HepG2 (cell line): ENCODE data around the gene GAL3ST2. TPM values are rescaled to one million over a fixed set of nuclear protein-coding genes. Genes with fewer than 3 reads are reported as not detected.

Experiments used
- ATAC-seq: fragments of 200-7000 bp; cut with Tn5 transposase; 3 replicates; pipeline ENCODE4 v1.9.1; 2020; ENCODE audit warnings: mild to moderate bottlenecking, moderate library complexity
- BruUV-seq: library from RNA; stranded (reverse); fragments of 400-500 nt; replicated peaks from 2 replicates; lab custom pipeline; 2021; lab: Mats Ljungman, UMichigan
- CTCF ChIA-PET: fragments of 300-600 bp; formaldehyde crosslinking; extraction: SDS; loops from one replicate; lab custom pipeline; 2021; ENCODE audit warnings: low total read pairs, inconsistent platforms, low intra/inter-chr PET ratio; lab: Yijun Ruan, JAX
- POLR2A ChIA-PET: fragments of 350-600 bp; sonication (Branson Sonifier 250); formaldehyde crosslinking; loops from one replicate; lab custom pipeline; 2020; ENCODE audit warnings: antibody characterized with exemption, inconsistent platforms; lab: Yijun Ruan, JAX
- DNase-seq: peaks from one replicate; pipeline ENCODE4 v3.0.0-alpha.2; 2015; ENCODE audit warnings: low spot score
- FAIRE-seq: peaks from 3 replicates; lab custom pipeline; 2011; peaks lifted over from hg19 to GRCh38; lab: Jason Lieb, UNC
- H2AFZ ChIP-seq: one replicate; pipeline ENCODE4 v1.6.1; 2011; ENCODE audit warnings: low read length, inconsistent platforms
- H3K27ac ChIP-seq: fragments of 300-600 bp; 3 replicates; pipeline ENCODE4 v1.8.0; 2011; ENCODE audit warnings: mixed run types, mild to moderate bottlenecking, mixed read lengths, low read length, inconsistent platforms; ENCODE audit not compliant: insufficient read depth; ENCODE audit errors: extremely low read length
- H3K27me3 ChIP-seq, 2 experiments: fragments of 200-600 bp in 1 of 2; 2 replicates in 1 of 2; 3 replicates in 1 of 2; pipeline versions ENCODE4 v1.6.0 to v1.8.0; 2011; ENCODE audit warnings: low read length in 2 of 2, mild to moderate bottlenecking in 2 of 2, moderate library complexity in 2 of 2, inconsistent platforms in 1 of 2; ENCODE audit not compliant: insufficient read depth in 2 of 2, control insufficient read depth in 1 of 2
- H3K36me3 ChIP-seq, 2 experiments: fragments of 200-600 bp in 1 of 2; replicated peaks in 1 of 2; 2 replicates in 1 of 2; 3 replicates in 1 of 2; pipeline versions ENCODE4 v1.5.1 to v1.8.0; 2011; ENCODE audit warnings: low read length in 2 of 2, inconsistent platforms in 1 of 2; ENCODE audit not compliant: insufficient read depth in 2 of 2, control insufficient read depth in 1 of 2
- H3K4me1 ChIP-seq: 2 replicates; pipeline ENCODE4 v1.5.1; 2012; ENCODE audit warnings: low read length, inconsistent platforms; ENCODE audit not compliant: insufficient read depth
- H3K4me2 ChIP-seq: 2 replicates; pipeline ENCODE4 v1.6.0; 2011; ENCODE audit warnings: low read depth, low read length, inconsistent platforms
- H3K4me3 ChIP-seq, 3 experiments: fragments of 200-600 bp in 1 of 3; sonication (generic), shearing (Covaris generic) in 1 of 3; replicated peaks in 1 of 3; 2 replicates each; pipeline ENCODE4 v1.5.1; 2011 to 2016; ENCODE audit warnings: low read length in 3 of 3, inconsistent platforms in 2 of 3, low read depth in 2 of 3, mild to moderate bottlenecking in 2 of 3, control low read depth in 1 of 3, mixed read lengths in 1 of 3; ENCODE audit not compliant: insufficient read depth in 1 of 3
- H3K79me2 ChIP-seq: one replicate; pipeline ENCODE4 v1.6.1; 2011; ENCODE audit warnings: low read length, inconsistent platforms; ENCODE audit not compliant: insufficient read depth
- H3K9ac ChIP-seq: 2 replicates; pipeline ENCODE4 v1.6.0; 2011; ENCODE audit warnings: mild to moderate bottlenecking, low read depth, low read length, inconsistent platforms; ENCODE audit not compliant: insufficient read depth
- H3K9me3 ChIP-seq: 2 replicates; pipeline ENCODE4 v1.5.1; 2012; ENCODE audit warnings: mild to moderate bottlenecking, low read length
- H4K20me1 ChIP-seq: 2 replicates; pipeline ENCODE4 v1.6.0; 2011; ENCODE audit warnings: inconsistent platforms, mild to moderate bottlenecking, low read length, moderate library complexity; ENCODE audit not compliant: insufficient read depth
- ARNT2 ChIP-seq: sonication (generic); formaldehyde crosslinking; IDR thresholded peaks from 2 replicates; pipeline ENCODE4 v1.8.0; 2022; ENCODE audit warnings: mild to moderate bottlenecking, low read depth, missing genetic modification reagents, moderate library complexity
- CC2D1A ChIP-seq: sonication (generic); formaldehyde crosslinking; IDR thresholded peaks from 2 replicates; pipeline ENCODE4 v1.8.1; 2023; ENCODE audit warnings: mild to moderate bottlenecking, missing genetic modification reagents
- ETV5 ChIP-seq: IDR thresholded peaks from 2 replicates; pipeline ENCODE4 v1.6.1; 2018; ENCODE audit warnings: missing biosample characterization, missing genetic modification reagents, inconsistent platforms, borderline replicate concordance
- GABPB1 ChIP-seq: IDR thresholded peaks from 2 replicates; pipeline ENCODE4 v1.6.1; 2016; ENCODE audit warnings: mild to moderate bottlenecking, missing genetic modification reagents, moderate library complexity, missing compliant biosample characterization
- NFKBIZ ChIP-seq: IDR thresholded peaks from 2 replicates; pipeline ENCODE4 v1.6.1; 2018; ENCODE audit warnings: missing genetic modification reagents, missing compliant biosample characterization
- NFYB ChIP-seq: sonication (generic); formaldehyde crosslinking; IDR thresholded peaks from 2 replicates; pipeline ENCODE4 v1.4.0; 2020; ENCODE audit warnings: missing genetic modification reagents
- RAD21 ChIP-seq: fragments of 450-650 bp; formaldehyde crosslinking; IDR thresholded peaks from 2 replicates; pipeline ENCODE4 v1.5.0; 2020; ENCODE audit warnings: mild to moderate bottlenecking
- ZNF326 ChIP-seq: sonication (generic); formaldehyde crosslinking; IDR thresholded peaks from 2 replicates; pipeline ENCODE4 v1.4.0; 2020; ENCODE audit warnings: missing genetic modification reagents, borderline replicate concordance
- ZNF329 ChIP-seq: sonication (generic); formaldehyde crosslinking; IDR thresholded peaks from 2 replicates; pipeline ENCODE4 v1.9.0; 2021; ENCODE audit warnings: low read depth, mild to moderate bottlenecking, missing genetic modification reagents
- ZNF670 ChIP-seq: sonication (generic); formaldehyde crosslinking; IDR thresholded peaks from 2 replicates; pipeline ENCODE4 v1.8.0; 2022; ENCODE audit warnings: mild to moderate bottlenecking, missing genetic modification reagents, borderline replicate concordance
- ZNF891 ChIP-seq: sonication (generic); formaldehyde crosslinking; IDR thresholded peaks from 2 replicates; pipeline ENCODE4 v1.5.0; 2020; ENCODE audit warnings: mild to moderate bottlenecking, missing genetic modification reagents
- ZSCAN22 ChIP-seq: sonication (generic); formaldehyde crosslinking; IDR thresholded peaks from 2 replicates; pipeline ENCODE4 v1.4.0; 2020; ENCODE audit warnings: mild to moderate bottlenecking, missing genetic modification reagents
- WGBS: methylation state at CpG from one replicate; pipeline ENCODE4 v1.1.6; 2017; ENCODE audit warnings: low lambda C conversion rate; 5-methylcytosine and 5-hydroxymethylcytosine counted together
- in situ Hi-C: cut with HindIII; loops from 2 replicates; pipeline ENCODE4 v1.10.0; 2017; ENCODE audit warnings: low pct_unique_long_range_greater_than_20kb; ENCODE audit not compliant: extremely low pct_ligation_motif_present
- intact Hi-C: fragments of 100-400 bp; cut with micrococcal nuclease; formaldehyde crosslinking; loops from one replicate; pipeline ENCODE4 v1.10.0; 2022; ENCODE audit not compliant: unreplicated experiment
- polyA plus RNA-seq, 8 experiments: library from polyadenylated mRNA; depleted of rRNA in 3 of 8; stranded (reverse) in 7 of 8; unstranded in 1 of 8; fragments of >200 nt; fragmentation: Illumina TruSeq in 4 of 8; extraction: Trizol in 4 of 8; gene quantifications; 2 replicates each; pipeline versions ENCODE4 v1.2.1 to v1.2.3, GENCODE V29; 2011 to 2016; ENCODE audit warnings: low read depth in 4 of 8, missing spikeins in 1 of 8, mixed read lengths in 1 of 8; ENCODE audit not compliant: insufficient read depth in 1 of 8
- total RNA-seq, 5 experiments: library from RNA; depleted of rRNA; stranded (reverse); fragments of >200 nt; fragmentation: Illumina TruSeq; extraction: Trizol; gene quantifications; 2 replicates each; pipeline ENCODE4 v1.2.3, GENCODE V29; 2016; ENCODE audit warnings: low read depth in 1 of 5
- TF ChIP-seq, protein P1 (sequence below): sonication (generic); formaldehyde crosslinking; IDR thresholded peaks from 2 replicates; pipeline ENCODE4 v1.5.1; 2020; ENCODE audit warnings: missing genetic modification reagents, mild to moderate bottlenecking, borderline replicate concordance
- TF ChIP-seq, protein P2 (sequence below): sonication (generic); formaldehyde crosslinking; IDR thresholded peaks from 2 replicates; pipeline ENCODE4 v1.4.0; 2020; ENCODE audit warnings: missing genetic modification reagents, borderline replicate concordance
- TF ChIP-seq, protein P3 (sequence below): sonication (generic); formaldehyde crosslinking; IDR thresholded peaks from 2 replicates; pipeline ENCODE4 v1.8.0; 2023; ENCODE audit warnings: mild to moderate bottlenecking, missing genetic modification reagents
- TF ChIP-seq, protein P4 (sequence below): sonication (generic); formaldehyde crosslinking; IDR thresholded peaks from 2 replicates; pipeline ENCODE4 v1.5.0; 2020; ENCODE audit warnings: mild to moderate bottlenecking, missing genetic modification reagents, moderate library complexity

Gene GAL3ST2
- total and polyA plus RNA-seq, 2 of the 13 experiments (the other 11 are each of a cell fraction or from before 2014, with no cell fraction given): 0.17 to 0.20 TPM

- TF ChIP-seq, protein P1, sequence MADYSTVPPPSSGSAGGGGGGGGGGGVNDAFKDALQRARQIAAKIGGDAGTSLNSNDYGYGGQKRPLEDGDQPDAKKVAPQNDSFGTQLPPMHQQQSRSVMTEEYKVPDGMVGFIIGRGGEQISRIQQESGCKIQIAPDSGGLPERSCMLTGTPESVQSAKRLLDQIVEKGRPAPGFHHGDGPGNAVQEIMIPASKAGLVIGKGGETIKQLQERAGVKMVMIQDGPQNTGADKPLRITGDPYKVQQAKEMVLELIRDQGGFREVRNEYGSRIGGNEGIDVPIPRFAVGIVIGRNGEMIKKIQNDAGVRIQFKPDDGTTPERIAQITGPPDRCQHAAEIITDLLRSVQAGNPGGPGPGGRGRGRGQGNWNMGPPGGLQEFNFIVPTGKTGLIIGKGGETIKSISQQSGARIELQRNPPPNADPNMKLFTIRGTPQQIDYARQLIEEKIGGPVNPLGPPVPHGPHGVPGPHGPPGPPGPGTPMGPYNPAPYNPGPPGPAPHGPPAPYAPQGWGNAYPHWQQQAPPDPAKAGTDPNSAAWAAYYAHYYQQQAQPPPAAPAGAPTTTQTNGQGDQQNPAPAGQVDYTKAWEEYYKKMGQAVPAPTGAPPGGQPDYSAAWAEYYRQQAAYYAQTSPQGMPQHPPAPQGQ (CRISPR knock-in tag): 0 out of 2 replicates have a peak, but pooled peaks have one; percentile 55
- TF ChIP-seq ZNF891 (peak; percentile 68; the same call in 1 of the 2 replicates), CC2D1A (CRISPR knock-in tag) (no peak), ZSCAN22 (CRISPR knock-in tag) (no peak), ARNT2 (CRISPR knock-in tag) (peak; percentile 7; the same call in 1 of the 2 replicates), RAD21 (CRISPR knock-in tag) (0 out of 2 replicates have a peak, but pooled peaks have one; percentile 19), ZNF326 (CRISPR knock-in tag) (no peak)
- TF ChIP-seq, protein P2, sequence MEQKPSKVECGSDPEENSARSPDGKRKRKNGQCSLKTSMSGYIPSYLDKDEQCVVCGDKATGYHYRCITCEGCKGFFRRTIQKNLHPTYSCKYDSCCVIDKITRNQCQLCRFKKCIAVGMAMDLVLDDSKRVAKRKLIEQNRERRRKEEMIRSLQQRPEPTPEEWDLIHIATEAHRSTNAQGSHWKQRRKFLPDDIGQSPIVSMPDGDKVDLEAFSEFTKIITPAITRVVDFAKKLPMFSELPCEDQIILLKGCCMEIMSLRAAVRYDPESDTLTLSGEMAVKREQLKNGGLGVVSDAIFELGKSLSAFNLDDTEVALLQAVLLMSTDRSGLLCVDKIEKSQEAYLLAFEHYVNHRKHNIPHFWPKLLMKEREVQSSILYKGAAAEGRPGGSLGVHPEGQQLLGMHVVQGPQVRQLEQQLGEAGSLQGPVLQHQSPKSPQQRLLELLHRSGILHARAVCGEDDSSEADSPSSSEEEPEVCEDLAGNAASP (CRISPR knock-in tag): no peak
Measured at GRCh38 chr2:241733391-241734207, 43.0 kb upstream of the GAL3ST2 start (continued).

DNA sequence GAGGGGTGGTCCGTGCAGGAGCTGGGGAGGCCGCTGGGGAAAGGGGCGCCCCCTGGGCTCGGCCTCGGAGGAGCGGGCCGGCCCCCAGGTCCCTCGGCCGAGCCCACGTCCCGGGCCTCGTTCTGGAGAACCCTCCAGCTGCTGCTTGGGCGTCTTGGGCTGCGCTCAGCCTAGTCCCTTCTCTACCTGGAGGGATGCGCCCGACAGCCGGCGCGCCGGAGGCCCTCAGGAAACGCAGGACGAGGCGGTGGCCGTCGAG is 42.5 kb upstream of the GAL3ST2 start:
- H3K4me2 ChIP-seq: peak overlapping the region; percentile 81
- no peaks in the 10 kb centered on the region; a peak in 1 of 5 replicates for H3K27me3 ChIP-seq
- in situ Hi-C loops (loop anchor here (10.0 kb wide), 1 partner anchor 141 kb away; no protein-coding TSS in a partner anchor), intact Hi-C loops (no loop called here)
- FAIRE-seq (no peak), ATAC-seq (peak; percentile 37), DNase-seq (no peak)
- CTCF ChIA-PET: no interaction called here
- H3K4me1 ChIP-seq: peaks cover 28% of the 10 kb centered on the region
- H2AFZ ChIP-seq: no peak overlapping the region
- H3K27ac ChIP-seq: no peak overlapping the region
- H3K9me3 ChIP-seq: no peaks in the 10 kb centered on the region
- H3K4me3 ChIP-seq: peak overlapping the region; percentile 47 to 100 (median 59); a peak in 5 of 6 replicates
- H3K9ac ChIP-seq: peak overlapping the region; percentile 68
- WGBS: 20% methylated on average over 3 of the region's 25 CpGs
- POLR2A ChIA-PET: interaction anchor here (0.8 to 6.5 kb wide), 16 partner anchors 9 to 419 kb away, joined by 3 to 113 read pairs (median 5); partner anchors contain the start of genes DTYMK, GAL3ST2, ING5 and NEU4
- peaks cover 3% of the 10 kb centered on the region for H3K79me2 ChIP-seq
- H3K36me3 ChIP-seq: no peaks in the 10 kb centered on the region
- BruUV-seq: no TSS peak
- no peaks in the 10 kb centered on the region for H4K20me1 ChIP-seq
- TF ChIP-seq, protein P3, sequence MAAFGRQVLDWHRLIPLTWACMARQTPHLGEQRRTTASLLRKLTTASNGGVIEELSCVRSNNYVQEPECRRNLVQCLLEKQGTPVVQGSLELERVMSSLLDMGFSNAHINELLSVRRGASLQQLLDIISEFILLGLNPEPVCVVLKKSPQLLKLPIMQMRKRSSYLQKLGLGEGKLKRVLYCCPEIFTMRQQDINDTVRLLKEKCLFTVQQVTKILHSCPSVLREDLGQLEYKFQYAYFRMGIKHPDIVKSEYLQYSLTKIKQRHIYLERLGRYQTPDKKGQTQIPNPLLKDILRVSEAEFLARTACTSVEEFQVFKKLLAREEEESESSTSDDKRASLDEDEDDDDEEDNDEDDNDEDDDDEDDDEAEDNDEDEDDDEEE (CRISPR knock-in tag): no peak
- TF ChIP-seq ZNF670 (CRISPR knock-in tag): no peak
- TF ChIP-seq ZNF329 (CRISPR knock-in tag): 0 out of 2 replicates have a peak, but pooled peaks have one; percentile 12
- TF ChIP-seq, protein P4, sequence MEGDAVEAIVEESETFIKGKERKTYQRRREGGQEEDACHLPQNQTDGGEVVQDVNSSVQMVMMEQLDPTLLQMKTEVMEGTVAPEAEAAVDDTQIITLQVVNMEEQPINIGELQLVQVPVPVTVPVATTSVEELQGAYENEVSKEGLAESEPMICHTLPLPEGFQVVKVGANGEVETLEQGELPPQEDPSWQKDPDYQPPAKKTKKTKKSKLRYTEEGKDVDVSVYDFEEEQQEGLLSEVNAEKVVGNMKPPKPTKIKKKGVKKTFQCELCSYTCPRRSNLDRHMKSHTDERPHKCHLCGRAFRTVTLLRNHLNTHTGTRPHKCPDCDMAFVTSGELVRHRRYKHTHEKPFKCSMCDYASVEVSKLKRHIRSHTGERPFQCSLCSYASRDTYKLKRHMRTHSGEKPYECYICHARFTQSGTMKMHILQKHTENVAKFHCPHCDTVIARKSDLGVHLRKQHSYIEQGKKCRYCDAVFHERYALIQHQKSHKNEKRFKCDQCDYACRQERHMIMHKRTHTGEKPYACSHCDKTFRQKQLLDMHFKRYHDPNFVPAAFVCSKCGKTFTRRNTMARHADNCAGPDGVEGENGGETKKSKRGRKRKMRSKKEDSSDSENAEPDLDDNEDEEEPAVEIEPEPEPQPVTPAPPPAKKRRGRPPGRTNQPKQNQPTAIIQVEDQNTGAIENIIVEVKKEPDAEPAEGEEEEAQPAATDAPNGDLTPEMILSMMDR (CRISPR knock-in tag): peak; percentile 58
- no peak for TF ChIP-seq NFYB (CRISPR knock-in tag)
- TF ChIP-seq ETV5 (CRISPR knock-in tag): no peak
- peak; percentile 47; the same call in 1 of the 2 replicates for TF ChIP-seq GABPB1 (CRISPR knock-in tag)
- no peak for TF ChIP-seq NFKBIZ
